ENCODE measurements around the gene MTHFS.

DNA sequence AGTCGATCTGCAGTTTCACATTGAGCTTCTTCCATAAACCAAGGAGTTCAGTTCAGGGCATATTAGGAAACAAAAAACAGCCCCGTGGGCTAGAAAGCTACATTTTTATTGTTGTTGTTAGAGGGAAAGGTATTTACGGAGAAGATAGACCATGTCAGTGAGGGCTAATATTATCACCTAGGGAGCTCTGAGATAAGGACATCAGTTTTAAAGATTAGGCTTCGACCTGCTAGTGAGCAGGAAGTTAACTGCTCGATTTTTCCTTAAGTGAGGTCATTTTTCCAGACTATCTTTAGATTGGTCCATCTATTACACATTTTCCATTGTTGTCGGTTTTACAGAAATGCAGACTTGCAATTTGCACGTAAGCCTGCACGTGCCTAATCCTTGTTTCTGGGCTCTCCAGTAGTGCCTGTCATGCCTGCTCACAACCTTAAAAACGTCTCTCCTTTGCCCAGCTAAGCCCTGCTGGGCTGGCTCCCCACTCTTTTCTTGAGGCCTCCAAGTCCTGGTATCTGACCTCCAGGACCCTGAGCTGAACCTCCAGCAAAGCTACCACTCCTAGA lies 72.6 kb downstream of the MTHFS start:
- TF ChIP-seq CTCF (IDR thresholded peaks at IDR 0.05), result no peak
- TF ChIP-seq POLR2A (IDR thresholded peaks at IDR 0.05), result no peak
